Effector memory CD8-positive, alpha-beta T cell (primary cell): ENCODE measurements around the gene ZNF641.
A peak's percentile ranks its signal among the peaks of the same experiment; 100 is the strongest.

Experiments
- ATAC-seq: fragments of 150-1000 bp; cut with Tn5 transposase; replicated peaks from 2 replicates; pipeline ENCODE4 v1.10.0; 2021; ENCODE audit warnings: mild to moderate bottlenecking, moderate library complexity
- DNase-seq, 3 experiments: peaks; one replicate each; pipeline ENCODE4 v3.0.0; 2021
- H3K27ac Mint-ChIP-seq, 2 donors: one replicate each; pipeline ENCODE4 v1.8.0; 2022; ENCODE audit warnings: mild to moderate bottlenecking in 2 of 2, mixed read lengths in 2 of 2, moderate library complexity in 2 of 2
- H3K27me3 Mint-ChIP-seq, 2 donors: one replicate each; pipeline ENCODE4 v1.8.0; 2022; ENCODE audit warnings: mixed read lengths in 2 of 2
- H3K36me3 Mint-ChIP-seq: one replicate; pipeline ENCODE4 v1.8.0; 2022; ENCODE audit warnings: mild to moderate bottlenecking, moderate library complexity, mixed read lengths; ENCODE audit not compliant: insufficient read depth
- H3K4me1 Mint-ChIP-seq, 2 donors: one replicate each; pipeline ENCODE4 v1.8.0; 2022; ENCODE audit warnings: low read depth in 2 of 2, mixed read lengths in 2 of 2
- H3K4me3 Mint-ChIP-seq, 2 donors: one replicate each; pipeline ENCODE4 v1.8.0; 2022; ENCODE audit warnings: mild to moderate bottlenecking in 2 of 2, mixed read lengths in 2 of 2, moderate library complexity in 2 of 2
- H3K9me3 Mint-ChIP-seq, 2 donors: one replicate each; pipeline ENCODE4 v1.8.0; 2022; ENCODE audit warnings: mixed read lengths in 2 of 2
- total RNA-seq, 9 experiments: gene quantifications; one replicate each; lab custom pipeline; 2026; lab: John Stamatoyannopoulos, UW

ZNF641 gene
- total RNA-seq, result 15.8 to 74.0 (median 36.5) reads per million in 9 experiments

- Mint-ChIP-seq H3K27me3 (no peaks in the 10 kb centered on the region), H3K4me1 (peaks cover 28 to 46% of the 10 kb centered on the region in 2 donors), H3K27ac (peak within 1 kb of the TSS; percentile 96 to 98), H3K4me3 (peak within 1 kb of the TSS; percentile 97 to 98), H3K36me3 (peaks cover 27% of the 10 kb centered on the region), H3K9me3 (no peaks in the 10 kb centered on the region)
- DNase-seq (peak; percentile 73 to 80 (median 75)), ATAC-seq (peak; percentile 88)
These were observed at the start of gene ZNF641 for GRCh38 chr12:48350249-48351021. Gene ZNF641, minus strand, starts transcription at chr12:48350919. Its CDS starts 2,829 bp downstream, at chr12:48348090.

GRCh38 chr12:48390026-48390425 lies 39.3 kb upstream of the ZNF641 start:
- ATAC-seq, result no peak
- peaks cover 69 to 71% of the 10 kb centered on the region in 2 donors for H3K27me3 Mint-ChIP-seq

GRCh38 chr12:48389409-48389808 lies 38.7 kb upstream of the ZNF641 start:
- Mint-ChIP-seq H3K4me1 (no peaks in the 10 kb centered on the region), H3K4me3 (no peak overlapping the region), H3K27ac (no peak overlapping the region), H3K27me3 (peaks cover 65% of the 10 kb centered on the region in 2 donors), H3K9me3 (no peaks in the 10 kb centered on the region), H3K36me3 (no peaks in the 10 kb centered on the region)
- no peak for ATAC-seq
- no peak for DNase-seq

More at GRCh38 chr12:48390026-48390425, 39.3 kb upstream of the ZNF641 start:
- Mint-ChIP-seq H3K4me1 (no peaks in the 10 kb centered on the region), H3K27ac (no peak overlapping the region), H3K9me3 (no peaks in the 10 kb centered on the region), H3K4me3 (no peak overlapping the region), H3K36me3 (no peaks in the 10 kb centered on the region)
- no peak for DNase-seq

- DNase-seq, result no peak
- Mint-ChIP-seq H3K27me3 (peaks cover 60% of the 10 kb centered on the region in 2 donors), H3K27ac (no peak overlapping the region), H3K4me3 (no peak overlapping the region), H3K4me1 (no peaks in the 10 kb centered on the region), H3K36me3 (no peaks in the 10 kb centered on the region), H3K9me3 (no peaks in the 10 kb centered on the region)
- no peak for ATAC-seq
These were observed 38.2 kb upstream of the ZNF641 start for GRCh38 chr12:48388938-48389337.

GRCh38 chr12:48388460-48388859 lies 37.7 kb upstream of the ZNF641 start:
- no peak overlapping the region for H3K4me3 Mint-ChIP-seq
- H3K27me3 Mint-ChIP-seq, result peaks cover 56 to 60% of the 10 kb centered on the region in 2 donors
- no peaks in the 10 kb centered on the region for H3K36me3 Mint-ChIP-seq
- no peaks in the 10 kb centered on the region for H3K9me3 Mint-ChIP-seq
- ATAC-seq (no peak), DNase-seq (no peak)
- H3K4me1 Mint-ChIP-seq, result no peaks in the 10 kb centered on the region
- H3K27ac Mint-ChIP-seq, result no peak overlapping the region

GRCh38 chr12:48380596-48380995 lies 29.9 kb upstream of the ZNF641 start:
- Mint-ChIP-seq H3K4me1 (peaks cover 0 to 2% of the 10 kb centered on the region in 2 donors), H3K27me3 (peaks cover 16 to 27% of the 10 kb centered on the region in 2 donors), H3K27ac (no peak overlapping the region), H3K36me3 (no peaks in the 10 kb centered on the region), H3K9me3 (no peaks in the 10 kb centered on the region), H3K4me3 (no peak overlapping the region)
- DNase-seq, result no peak
- no peak for ATAC-seq

GRCh38 chr12:48379794-48380193 lies 29.1 kb upstream of the ZNF641 start:
- Mint-ChIP-seq H3K4me1 (peaks cover 0 to 2% of the 10 kb centered on the region in 2 donors), H3K4me3 (no peak overlapping the region), H3K9me3 (no peaks in the 10 kb centered on the region), H3K27ac (no peak overlapping the region), H3K36me3 (no peaks in the 10 kb centered on the region), H3K27me3 (peaks cover 10 to 19% of the 10 kb centered on the region in 2 donors)
- no peak for ATAC-seq
- DNase-seq, result no peak

- Mint-ChIP-seq H3K27me3 (peaks cover 12 to 16% of the 10 kb centered on the region in 2 donors), H3K4me1 (peaks cover 0 to 2% of the 10 kb centered on the region in 2 donors), H3K9me3 (no peaks in the 10 kb centered on the region), H3K36me3 (no peaks in the 10 kb centered on the region), H3K4me3 (no peak overlapping the region), H3K27ac (no peak overlapping the region)
- DNase-seq (no peak), ATAC-seq (no peak)
These were observed 26.9 kb upstream of the ZNF641 start for GRCh38 chr12:48377646-48378045.

GRCh38 chr12:48374164-48374563 lies 23.4 kb upstream of the ZNF641 start:
- Mint-ChIP-seq H3K27me3 (peaks cover 11 to 24% of the 10 kb centered on the region in 2 donors), H3K4me3 (no peak overlapping the region), H3K27ac (no peak overlapping the region), H3K9me3 (no peaks in the 10 kb centered on the region), H3K4me1 (no peaks in the 10 kb centered on the region), H3K36me3 (no peaks in the 10 kb centered on the region)
- ATAC-seq (no peak), DNase-seq (no peak)

- Mint-ChIP-seq H3K4me1 (no peaks in the 10 kb centered on the region), H3K9me3 (no peaks in the 10 kb centered on the region), H3K4me3 (no peak overlapping the region), H3K27ac (no peak overlapping the region), H3K36me3 (peaks cover 4% of the 10 kb centered on the region), H3K27me3 (peaks cover 16 to 27% of the 10 kb centered on the region in 2 donors)
- ATAC-seq, result no peak
- no peak for DNase-seq
These were observed 15.4 kb upstream of the ZNF641 start for GRCh38 chr12:48366131-48366530.

GRCh38 chr12:48361664-48362339 lies 11.1 kb upstream of the ZNF641 start:
- Mint-ChIP-seq H3K27ac (no peak overlapping the region), H3K27me3 (no peaks in the 10 kb centered on the region), H3K36me3 (peaks cover 4% of the 10 kb centered on the region), H3K4me3 (no peak overlapping the region), H3K9me3 (no peaks in the 10 kb centered on the region), H3K4me1 (no peaks in the 10 kb centered on the region)
- DNase-seq, result no peak
- no peak for ATAC-seq

GRCh38 chr12:48358937-48359513 lies 8.3 kb upstream of the ZNF641 start:
- no peaks in the 10 kb centered on the region for H3K9me3 Mint-ChIP-seq
- H3K4me1 Mint-ChIP-seq, result no peaks in the 10 kb centered on the region
- H3K4me3 Mint-ChIP-seq, result no peak overlapping the region
- H3K27me3 Mint-ChIP-seq, result no peaks in the 10 kb centered on the region
- ATAC-seq (no peak), DNase-seq (no peak)
- H3K27ac Mint-ChIP-seq, result no peak overlapping the region
- H3K36me3 Mint-ChIP-seq, result peaks cover 4% of the 10 kb centered on the region

GRCh38 chr12:48356041-48356768 lies 5.5 kb upstream of the ZNF641 start:
- ATAC-seq (no peak), DNase-seq (no peak)
- Mint-ChIP-seq H3K27me3 (no peaks in the 10 kb centered on the region), H3K4me3 (no peak overlapping the region), H3K27ac (no peak overlapping the region), H3K9me3 (no peaks in the 10 kb centered on the region), H3K36me3 (no peaks in the 10 kb centered on the region), H3K4me1 (peaks cover 5% of the 10 kb centered on the region in 2 donors)
